SKM-1 treated with dmso at 0.1 percent for 144 hours (cell line): Measurements from ENCODE around the gene ADORA2B.
"Not testable (repeated sequence)": the region's sequence is repeated elsewhere in the genome, so short reads cannot be mapped to it uniquely, and the experiment has no call there.

Experiments
- DNase-seq: peaks from one replicate; lab custom pipeline; 2025; ENCODE audit not compliant: unreplicated experiment; lab: John Stamatoyannopoulos, UW

The ADORA2B gene

DNA sequence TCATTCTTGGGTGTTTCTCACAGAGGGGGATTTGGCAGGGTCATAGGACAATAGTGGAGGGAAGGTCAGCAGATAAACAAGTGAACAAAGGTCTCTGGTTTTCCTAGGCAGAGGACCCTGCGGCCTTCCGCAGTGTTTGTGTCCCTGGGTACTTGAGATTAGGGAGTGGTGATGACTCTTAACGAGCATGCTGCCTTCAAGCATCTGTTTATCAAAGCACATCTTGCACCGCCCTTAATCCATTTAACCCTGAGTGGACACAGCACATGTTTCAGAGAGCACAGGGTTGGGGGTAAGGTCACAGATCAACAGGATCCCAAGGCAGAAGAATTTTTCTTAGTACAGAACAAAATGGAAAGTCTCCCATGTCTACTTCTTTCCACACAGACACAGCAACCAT, 34.1 kb downstream of the ADORA2B start:
- not testable (repeated sequence) for DNase-seq

GRCh38 chr17:15981208-15981607, 36.3 kb downstream of the ADORA2B start:
- no peak for DNase-seq

GRCh38 chr17:15981646-15982580, 37.0 kb downstream of the ADORA2B start:
- DNase-seq = no peak

DNA sequence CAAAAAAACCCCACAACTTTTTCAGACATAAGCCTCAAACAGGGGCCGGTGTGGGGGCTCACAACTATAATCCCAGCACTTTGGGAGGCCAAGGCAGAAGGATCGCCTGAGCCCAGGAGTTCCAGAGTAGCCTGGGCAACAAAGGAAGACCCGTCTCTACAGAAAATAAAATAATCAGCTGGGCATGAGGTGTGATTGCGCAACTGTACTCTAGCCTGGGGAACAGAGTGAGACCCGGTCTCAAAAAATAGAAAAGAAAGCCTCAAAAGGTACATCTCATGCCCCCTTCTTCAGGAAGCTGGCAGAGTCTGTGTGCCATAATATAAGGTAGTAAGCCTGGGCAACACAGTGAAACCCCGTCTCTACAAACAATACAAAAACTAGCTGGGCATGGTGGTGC, 51.4 kb downstream of the ADORA2B start:
- no peak for DNase-seq

DNA sequence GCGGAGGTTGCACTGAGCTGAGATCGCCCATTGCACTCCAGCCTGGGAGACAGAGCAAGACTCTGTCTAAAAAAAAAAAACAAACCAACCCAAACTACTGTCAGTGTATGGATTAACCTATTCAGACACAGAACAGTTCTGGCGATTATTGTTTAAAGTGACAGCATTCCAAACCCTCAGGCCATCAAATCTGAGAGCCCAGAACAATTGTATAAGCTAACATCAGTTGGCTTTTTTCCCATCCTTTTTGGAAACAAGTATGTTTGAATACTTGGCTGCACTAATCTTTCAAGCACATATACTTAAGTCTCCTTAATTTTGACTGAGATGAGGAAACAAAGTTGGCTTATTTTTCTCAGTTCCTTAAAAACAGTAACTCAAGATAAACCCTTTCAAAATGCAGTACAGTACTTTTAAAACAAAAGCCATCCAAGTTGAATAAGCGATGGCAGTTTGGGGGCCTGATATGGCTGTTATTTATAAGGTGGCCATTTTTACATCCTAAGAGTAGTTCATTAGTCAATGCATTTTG, 53.2 kb downstream of the ADORA2B start:
- DNase-seq = peak; percentile 57

DNA sequence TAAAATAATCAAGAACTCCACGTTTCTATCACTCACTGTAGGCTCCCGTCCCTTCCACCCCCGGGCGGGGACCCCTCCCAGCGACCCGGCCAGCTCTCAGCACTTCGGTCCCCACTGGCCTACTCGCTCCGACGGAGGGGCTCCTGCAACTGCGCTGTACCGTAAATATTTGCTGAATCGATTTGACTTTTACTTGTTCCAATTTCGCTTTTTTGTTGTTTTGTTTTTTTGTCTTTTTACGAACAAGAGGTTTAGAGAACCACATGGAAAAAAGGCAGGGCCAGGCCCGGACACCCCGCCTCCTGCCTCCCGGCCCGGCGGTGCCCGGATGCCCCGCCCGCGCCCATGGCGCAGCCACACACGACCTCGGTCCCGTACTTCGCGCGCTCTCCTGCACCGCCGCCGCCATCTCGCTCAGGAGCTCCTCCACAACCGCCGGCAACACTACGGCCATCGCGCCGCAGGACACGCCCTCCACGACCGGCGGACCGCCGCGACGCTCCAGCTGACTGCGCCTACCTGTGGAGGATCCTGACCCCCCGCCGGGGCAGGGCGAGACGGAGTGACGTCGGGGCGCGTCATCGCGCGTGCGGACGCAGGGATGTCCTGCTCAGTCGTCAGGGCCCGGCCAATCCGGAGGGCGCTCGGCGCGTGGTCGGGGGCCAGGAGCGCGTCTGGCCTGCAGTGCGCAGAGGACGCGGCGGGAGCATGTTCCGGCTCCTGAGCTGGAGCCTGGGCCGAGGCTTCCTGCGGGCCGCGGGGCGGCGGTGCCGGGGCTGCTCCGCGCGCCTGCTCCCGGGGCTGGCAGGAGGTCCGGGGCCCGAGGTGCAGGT, 54.4 kb downstream of the ADORA2B start, which contains the start of the genes TTC19 and ZSWIM7:
TSS of gene TTC19 (plus strand) at position 684 of the 833 bp plus-strand sequence. CDS start at position 709, 25 bp downstream.
TSS of gene ZSWIM7 (minus strand) at position 564 of the 833 bp plus-strand sequence. CDS start at position 454, 110 bp downstream.
- peak; percentile 87 for DNase-seq

GRCh38 chr17:15999974-16000827, 55.3 kb downstream of the ADORA2B start:
- DNase-seq = no peak

GRCh38 chr17:16001226-16001897, 56.4 kb downstream of the ADORA2B start:
- DNase-seq = no peak

DNA sequence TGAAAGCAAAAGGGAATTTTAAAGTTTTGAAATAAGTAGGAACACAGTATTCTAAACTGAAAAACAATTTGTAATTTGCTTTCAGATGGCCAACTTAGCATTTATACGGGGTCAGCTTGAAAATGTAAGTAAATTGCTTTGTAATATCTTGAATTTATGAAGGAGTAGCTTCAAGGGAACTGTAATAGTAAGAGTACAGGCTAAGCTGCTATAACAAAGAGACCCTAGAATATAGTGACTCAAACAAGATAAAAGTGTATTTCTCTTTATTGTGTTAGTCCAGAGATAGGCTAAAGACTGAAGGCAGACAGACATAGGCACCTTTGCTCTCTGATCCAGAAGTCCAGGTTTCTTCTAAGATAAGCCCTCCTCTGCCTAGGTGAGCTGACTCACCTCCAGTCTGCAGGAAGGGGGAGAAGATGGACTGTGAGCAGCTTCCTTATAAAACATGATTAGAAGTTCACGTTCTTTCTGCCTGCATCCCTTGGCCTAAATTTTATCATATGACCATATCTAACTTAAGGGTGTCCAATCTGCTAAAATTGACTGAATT, 57.9 kb downstream of the ADORA2B start:
- no peak for DNase-seq

- no peak for DNase-seq
These were observed 58.9 kb downstream of the ADORA2B start for GRCh38 chr17:16003841-16004240.

- no peak for DNase-seq
These were observed 60.7 kb downstream of the ADORA2B start for GRCh38 chr17:16005636-16006035.

- DNase-seq = no peak
These were observed 62.5 kb downstream of the ADORA2B start for GRCh38 chr17:16007439-16007838.

DNA sequence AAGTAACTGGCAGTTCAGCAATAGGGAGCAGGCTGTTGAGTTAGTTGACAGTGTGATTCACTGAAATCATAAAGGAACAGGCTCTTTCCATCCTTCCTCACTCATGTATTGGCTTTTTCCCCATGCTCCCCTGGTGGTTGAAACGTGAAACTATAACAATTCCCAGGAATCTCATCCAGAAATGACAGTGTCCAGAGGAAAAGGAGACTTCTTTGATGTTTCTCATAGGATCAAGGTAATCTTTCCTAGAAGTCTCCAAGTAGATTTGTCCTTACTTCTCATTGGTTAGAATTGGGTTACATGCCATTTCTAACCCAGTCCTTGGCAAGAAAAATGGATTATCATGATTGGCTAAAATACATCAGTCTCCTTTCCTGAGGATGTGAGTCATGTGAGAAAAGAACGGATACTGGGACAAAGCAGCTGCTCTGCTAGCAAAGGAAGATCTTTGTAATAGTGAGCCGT, 69.0 kb downstream of the ADORA2B start:
- no peak for DNase-seq

DNA sequence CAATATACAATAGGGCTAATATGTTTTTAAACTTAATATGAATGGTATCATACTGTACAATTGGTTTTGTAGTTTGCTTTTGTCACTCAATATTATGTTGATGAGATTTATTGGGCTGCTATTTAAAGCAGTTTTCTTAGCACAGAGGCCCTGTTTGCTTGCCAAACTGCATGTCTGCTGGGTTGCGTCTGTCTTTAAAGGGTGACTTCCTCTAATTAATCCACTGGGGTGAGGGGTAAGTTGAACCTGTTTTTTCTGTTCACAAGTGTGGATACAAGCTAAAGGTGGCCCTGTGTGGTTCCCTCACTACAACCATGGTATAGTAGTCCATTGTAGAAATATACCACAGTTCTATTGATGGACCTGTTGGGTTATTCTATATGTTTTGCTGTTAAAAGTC, 74.4 kb downstream of the ADORA2B start:
- no peak for DNase-seq

DNA sequence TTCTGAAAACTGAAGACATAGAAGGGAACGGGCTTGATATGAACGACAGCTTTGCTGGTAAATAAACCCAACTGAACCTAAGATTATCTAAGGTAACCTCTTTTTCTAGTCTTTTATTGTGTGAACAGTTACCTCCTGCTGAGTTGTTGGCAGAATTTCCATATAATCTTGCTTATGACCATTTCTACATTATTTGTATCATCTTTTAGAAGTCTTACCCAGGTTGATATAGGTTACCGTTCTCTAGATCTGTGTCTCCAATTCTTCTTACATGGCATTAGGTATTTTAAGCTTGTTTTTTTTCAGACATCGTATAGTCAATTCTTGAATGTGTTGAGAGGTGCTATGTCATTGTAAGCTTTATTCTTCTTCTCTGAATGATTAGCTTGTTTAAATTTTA, 79.0 kb downstream of the ADORA2B start:
- no peak for DNase-seq

DNA sequence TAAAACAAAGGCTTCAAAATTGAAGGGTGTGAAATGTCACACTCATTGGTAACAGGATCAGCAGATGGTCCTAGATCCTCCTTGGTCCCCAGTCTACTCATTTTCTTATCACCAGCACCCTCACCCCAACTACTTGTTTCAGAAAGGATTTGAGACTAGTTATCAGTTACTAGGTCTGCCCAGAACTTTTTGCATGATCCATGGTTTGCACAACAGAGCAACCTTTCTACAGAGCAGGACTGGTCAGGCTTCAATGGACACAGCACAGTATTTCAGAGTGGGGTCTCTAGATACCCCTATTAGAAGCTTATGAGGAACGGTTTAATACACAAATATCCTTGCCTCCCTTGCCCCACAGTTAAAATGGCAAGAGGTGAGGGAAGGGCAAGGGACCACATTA, 80.3 kb downstream of the ADORA2B start:
- DNase-seq = no peak
